Activated gamma-delta T cell treated with Interleukin-2 at 50 U/mL for 16 hours (primary cell): Measurements from ENCODE around the gene C1QTNF9.
"Not testable (repeated sequence)": the region's sequence is repeated elsewhere in the genome, so short reads cannot be mapped to it uniquely, and the experiment has no call there.

ENCODE experiments used
- DNase-seq: peaks from one replicate; pipeline ENCODE4 v3.0.0-alpha.2; 2020

C1QTNF9 gene

DNA sequence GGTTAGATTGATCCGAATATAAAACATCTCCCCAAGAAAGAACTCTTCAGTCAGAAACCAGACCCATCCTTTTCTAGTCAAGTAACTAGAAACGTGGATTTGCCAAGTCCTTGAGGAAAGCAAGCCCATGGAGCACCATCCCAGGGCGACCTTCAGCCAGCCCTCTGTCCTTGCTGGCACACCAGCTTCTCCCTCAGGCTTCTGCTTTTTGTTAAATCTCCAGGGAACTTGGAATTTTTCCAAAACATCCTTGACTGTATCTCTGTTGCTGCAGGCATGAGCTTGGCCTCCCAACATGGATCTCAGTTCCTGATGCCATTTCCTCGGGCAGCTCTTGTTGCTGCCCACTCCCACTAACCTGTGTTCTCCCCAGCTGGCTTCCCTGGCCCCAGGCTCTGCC lies 27.1 kb upstream of the C1QTNF9 start:
- no peak for DNase-seq

DNA sequence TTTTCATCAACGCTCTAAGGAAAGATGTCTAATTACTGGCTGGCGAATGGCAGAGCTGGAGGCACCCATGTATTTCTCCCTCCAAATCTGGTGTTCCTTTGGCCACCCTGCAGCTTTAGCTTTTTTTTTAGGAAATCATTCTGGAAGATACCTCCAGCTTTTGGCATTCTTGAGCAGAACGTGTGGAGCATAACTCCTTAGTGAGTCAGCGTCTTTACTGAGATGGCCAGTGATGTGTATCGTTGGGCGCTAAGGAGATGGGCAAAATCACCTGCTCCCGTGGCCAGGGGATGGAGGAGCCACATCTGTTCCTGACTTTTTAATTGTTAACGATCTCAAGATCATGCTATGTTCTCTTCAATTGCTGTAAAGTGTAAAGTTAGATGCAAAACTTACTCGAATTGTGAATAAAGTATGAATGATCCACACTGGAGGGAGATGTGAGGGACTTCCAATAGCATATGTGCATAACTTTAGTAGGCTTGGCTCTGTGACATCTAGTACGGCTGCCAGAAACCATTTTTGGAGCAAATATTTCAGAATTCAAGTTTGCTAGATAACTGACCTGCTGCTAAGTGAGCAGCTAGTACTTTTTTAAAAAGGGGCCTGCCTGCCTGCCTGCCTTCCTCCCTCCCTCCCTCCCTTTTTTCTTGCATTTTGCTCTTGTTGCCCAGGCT lies 24.4 kb upstream of the C1QTNF9 start:
- no peak for DNase-seq

DNA sequence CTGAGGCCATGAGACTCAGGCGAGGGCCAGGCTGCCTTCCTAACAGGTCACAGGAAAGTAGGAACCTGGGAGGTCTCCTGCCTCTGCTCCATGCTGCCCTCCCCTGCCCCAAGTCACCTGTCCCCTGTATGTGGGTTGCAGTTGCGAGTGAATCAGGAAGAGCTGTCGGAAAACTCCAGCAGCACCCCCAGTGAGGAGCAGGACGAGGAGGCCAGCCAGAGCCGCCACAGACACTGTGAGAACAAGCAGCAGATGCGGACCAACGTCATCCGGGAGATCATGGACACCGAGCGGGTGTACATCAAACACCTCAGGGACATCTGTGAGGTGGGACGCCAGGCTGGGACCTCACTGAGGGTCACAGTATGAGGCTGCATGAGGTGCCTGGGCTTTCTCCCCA lies 22.8 kb upstream of the C1QTNF9 start:
- DNase-seq, result no peak

DNA sequence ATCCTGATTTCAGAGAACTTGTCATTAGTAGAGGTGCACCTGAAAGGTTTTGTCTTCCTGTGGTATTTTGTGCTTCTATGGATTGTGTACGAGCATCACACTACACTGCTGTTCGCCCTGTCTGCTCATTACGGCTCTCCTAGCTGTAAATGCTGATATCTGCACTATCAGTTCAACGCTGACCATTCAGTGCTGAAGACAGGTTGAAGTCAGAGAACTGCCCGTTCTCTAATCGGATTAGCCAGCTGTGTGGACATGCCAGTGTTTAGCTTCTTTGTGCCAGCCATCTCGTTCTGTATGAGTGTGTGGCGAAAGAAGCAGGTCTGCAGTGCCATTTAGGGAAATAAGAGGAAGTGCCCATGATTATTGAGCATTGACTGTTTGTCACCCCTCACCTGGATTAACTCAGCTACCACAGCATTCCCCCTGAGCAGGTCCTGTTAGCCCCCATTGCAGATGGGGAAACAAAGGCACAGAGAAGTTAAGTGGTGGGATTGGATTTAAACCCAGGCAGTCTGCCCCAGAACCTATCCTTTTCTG lies 21.6 kb upstream of the C1QTNF9 start:
- no peak for DNase-seq

DNA sequence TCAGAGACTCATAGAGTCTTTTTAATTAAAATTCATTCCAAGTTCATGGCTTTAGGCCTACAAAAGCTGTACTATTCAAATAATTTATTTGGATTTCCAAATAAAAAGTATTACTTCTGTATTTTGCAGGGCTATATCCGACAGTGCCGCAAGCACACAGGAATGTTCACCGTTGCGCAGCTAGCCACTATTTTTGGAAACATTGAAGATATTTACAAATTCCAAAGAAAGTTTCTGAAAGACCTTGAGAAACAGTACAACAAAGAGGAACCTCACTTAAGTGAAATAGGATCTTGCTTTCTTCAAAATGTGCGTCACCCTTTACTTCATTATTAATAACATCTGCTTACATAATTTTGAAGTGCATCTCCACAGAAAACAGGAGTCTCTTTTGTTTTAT lies 20.5 kb upstream of the C1QTNF9 start:
- DNase-seq, result no peak

DNA sequence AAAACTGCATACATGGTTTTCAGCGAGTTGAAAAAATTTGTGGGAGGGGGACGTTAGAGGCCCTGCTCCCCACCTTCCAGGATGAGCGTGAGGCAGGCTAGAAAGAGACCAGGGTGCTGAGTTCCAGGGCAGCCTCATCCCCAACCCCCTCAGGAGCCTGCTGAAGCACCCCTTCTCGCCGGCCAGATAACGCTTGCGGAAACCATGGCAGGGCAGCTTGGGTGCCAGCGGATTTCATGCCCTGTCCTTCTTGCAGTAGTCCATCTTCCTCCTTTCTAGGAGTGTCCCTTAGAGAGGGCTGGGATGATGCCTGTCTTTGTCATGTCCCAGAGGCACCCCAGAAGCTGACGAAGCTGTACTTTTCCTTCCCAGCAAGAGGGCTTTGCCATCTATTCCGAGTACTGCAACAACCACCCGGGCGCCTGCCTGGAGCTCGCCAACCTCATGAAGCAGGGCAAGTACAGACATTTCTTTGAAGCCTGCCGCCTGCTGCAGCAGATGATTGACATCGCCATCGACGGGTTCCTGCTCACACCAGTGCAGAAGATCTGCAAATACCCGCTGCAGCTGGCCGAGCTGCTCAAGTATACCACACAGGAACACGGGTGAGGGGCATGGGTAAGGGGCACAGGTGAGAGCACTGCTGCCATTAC lies 19.0 kb upstream of the C1QTNF9 start:
- DNase-seq, result no peak

DNA sequence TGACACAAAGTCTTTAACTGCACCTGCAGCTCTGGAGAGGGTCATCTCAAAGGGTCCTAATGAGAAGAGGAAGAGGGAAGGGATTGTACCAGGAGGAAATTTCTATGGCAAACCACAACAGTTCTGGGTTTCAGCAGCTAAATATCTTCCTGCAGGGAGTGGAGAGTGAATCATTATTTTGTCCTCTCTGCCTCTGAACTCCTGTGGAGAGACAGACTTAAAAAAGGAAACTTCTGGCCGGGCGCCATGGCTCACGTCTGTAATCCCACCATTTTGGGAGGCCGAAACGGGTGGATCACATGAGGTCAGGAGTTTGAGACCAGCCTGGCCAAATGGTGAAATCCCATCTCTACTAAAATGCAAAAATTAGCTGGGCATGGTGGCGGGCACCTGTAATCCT lies 16.9 kb upstream of the C1QTNF9 start:
- DNase-seq, result no peak

DNA sequence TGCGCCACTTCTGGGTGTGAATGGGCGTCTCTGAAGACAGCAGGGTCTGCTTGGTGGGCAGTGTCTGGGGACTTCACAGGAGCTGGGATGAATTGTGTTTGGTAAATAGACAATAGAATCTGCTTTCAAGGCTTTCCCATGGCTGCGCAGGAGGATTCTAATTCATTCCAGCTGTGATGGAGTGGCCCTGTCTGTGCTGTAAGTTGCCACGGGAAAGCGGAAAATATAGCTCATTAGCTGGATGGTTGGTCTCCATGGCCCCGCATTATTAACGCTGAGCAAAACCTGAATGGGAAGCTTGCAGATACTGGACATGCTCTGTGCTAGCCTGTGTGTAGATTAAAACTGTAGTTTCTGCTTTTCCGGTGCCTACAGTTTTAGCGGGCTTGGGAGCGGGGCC lies 15.6 kb upstream of the C1QTNF9 start:
- DNase-seq, result no peak

DNA sequence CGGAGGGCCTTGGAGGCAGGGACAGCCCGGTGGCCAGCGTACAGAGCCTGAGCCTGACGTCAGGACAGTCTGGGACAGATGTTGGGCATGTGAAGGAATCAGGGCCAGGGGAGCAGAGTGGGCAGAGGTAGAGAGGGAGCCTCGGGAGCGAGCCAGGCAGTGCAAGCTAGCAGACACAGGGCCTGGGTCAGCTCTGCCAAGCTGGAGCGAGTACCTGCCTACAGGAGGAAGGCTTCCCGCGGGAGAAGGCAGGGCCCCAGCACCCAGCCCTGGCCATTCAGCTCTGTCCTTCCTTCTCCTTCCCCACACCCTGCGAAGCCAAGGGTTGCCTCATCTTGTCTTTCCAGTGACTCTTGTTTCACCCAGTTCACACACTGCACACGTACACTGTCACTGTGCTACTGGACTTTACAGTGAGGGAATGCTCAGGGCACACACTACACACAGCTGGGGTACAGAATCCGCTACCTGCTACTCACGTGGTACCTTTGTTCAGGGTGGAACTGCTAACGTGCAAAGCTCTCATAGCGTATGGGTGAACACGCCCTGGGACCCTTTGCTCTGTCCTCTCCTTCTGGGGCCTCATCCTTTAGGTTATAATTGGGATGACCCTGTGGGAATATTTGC lies 9.8 kb upstream of the C1QTNF9 start:
- DNase-seq, result no peak

DNA sequence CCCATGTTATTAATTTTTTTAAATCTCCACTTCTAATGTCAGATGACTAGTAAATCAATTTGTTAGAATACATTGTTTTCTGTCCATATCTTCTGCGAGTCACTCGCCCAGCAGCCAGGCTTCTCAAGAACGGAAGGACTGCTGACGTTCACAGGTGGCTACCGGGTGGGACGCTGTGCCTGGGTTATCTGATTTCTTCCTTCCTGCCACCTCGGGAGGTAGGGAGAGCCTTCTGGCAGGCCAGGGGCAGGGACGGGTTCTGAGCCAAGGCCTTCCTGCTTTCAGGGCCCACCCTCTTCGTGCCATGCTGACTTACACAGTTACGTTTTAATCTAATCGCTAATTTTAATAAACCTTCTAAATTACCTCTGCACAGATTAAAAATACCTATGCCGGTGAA lies 7.9 kb upstream of the C1QTNF9 start:
- no peak for DNase-seq

DNA sequence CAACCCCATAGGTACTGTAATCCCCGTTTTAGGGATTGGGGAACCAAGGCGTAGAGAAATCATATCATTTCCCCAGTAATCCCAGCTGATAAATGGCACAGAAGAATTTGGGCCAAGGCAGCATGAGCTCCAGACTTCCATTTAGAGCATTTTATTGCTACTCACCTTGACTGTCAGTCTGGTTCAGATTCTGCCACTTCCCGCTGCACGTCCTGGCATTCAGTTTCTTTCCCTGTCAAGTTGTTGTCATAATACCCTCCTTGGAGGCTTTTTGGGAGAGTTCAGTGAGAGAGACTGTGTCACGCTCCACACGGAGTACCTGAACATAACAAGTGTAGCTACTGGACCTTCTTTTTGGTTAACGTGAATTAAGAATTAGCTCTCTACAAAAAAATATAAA lies 7.5 kb upstream of the C1QTNF9 start:
- no peak for DNase-seq

DNA sequence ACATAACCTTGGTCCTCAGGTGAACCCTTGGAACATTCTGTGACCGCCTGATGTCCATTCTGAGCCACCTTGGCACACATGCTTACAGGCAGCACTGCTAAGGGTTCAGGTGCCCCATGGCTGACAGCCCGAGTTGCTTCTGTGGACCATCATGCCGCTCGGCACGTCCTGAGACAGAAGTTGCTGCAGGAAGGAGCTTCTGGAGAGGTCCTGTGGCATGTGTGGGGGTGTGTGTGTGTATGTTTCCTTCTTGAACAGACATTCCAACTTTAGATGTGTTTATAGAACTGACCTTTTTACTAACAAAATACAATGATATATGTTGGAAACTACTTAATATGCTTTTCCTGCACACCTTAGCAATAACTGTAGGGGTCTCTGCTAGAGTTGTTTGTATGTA lies 4.8 kb upstream of the C1QTNF9 start:
- no peak for DNase-seq

DNA sequence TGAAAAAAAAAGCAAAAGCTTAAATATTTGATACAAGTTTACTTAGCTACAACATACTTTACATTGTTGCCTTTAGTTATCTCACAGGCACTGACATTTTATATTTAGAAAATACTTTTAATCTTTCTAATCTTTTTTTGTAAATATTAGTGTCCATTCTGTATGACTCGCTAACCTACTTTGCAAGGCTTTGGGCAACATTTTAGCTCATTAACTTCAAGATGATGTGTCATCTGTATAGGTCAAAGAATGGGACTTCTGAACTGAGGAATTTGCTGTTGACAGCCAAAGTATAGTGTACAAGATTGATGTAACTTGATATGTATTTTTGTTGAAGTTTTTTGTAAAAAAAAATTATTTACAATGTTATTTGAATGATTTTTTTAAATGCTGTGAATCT lies 2.7 kb upstream of the C1QTNF9 start:
- no peak for DNase-seq

DNA sequence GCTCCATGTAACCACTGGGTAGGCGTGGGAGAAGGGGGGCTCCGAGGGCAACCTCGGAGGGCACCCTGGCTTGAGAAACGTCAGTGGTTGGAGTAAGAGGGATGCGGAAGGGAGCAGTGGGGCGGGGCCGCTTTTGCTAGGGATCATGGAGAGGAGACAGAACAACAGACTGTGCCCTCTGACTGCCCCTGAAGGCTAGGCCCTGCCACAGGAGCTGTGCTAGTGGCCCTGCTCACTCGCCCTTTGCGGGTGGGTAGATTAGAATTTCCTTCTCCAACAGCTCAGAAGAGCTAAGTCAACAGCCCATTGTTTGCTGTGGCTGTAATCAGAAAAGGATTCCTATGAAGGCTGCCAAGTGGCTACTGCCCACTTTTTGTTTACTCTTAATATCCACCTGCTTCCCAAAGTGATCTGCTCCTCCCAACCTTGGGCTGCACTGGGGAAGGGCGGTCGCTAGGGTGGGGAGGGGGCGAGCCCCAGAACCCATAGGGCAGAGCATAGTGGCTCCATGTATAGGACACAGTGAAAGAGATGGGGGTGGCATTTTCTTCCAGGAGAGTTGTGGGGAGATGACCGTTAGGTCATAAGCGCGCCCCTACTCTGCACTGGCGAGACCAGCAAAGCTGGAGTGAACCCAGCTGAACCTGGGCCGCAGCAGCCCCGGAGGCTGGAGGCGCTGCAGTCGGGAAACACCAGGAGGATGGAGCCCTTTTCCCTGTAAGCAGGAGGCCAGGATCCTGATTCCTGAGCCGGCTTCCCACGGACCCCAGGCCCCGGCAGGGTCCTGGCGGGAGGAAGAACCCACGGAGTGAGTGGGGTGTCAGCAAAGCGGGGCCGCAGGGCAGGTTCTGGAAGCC lies 1.9 kb upstream of the C1QTNF9 start:
- DNase-seq, result no peak

DNA sequence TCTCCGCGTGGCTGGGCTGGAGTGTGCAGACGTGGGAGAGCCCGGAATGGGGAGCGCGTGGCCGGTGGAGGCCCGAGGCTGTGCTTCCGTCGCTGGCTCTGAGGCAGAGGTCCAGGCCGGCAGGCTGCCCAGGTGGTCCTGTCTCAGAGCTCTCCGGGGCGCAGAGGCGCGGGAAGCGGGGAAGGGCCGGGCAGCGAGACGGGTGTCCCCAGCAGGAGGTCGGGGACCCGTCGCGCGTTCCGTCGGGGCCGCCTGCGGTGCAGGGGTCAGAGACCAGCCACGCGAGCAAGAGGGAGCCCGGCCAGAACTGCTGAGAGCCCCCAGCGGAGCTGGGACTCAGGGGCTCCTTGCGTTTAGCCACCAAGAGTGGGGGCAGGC lies 1.3 kb upstream of the C1QTNF9 start:
- DNase-seq, result no peak

DNA sequence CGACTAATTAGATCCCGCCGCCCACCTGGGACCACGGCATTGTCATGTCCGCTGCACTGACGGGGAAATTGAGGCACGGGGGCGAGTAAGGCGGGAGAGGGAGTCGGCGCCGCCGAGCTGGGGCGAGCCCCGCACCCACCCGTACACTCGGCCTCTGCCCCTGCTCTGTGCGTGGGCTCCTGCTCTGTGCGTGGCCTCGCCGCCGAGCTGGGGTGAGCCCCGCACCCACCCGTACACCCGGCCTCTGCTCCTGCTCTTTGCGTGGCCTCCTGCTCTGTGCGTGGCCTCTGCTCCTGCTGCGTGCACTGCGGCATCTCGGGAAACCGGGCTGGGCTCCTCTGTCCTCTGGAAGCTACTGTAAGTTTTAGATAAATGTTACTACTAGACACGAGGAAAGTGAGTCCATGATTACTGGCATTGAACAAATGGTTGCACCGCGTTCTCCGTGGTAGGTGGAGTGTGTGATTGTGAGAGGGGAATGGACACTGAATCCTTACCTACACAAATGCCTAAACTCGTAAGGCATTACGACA lies 826 bp upstream of the C1QTNF9 start:
- no peak for DNase-seq

DNA sequence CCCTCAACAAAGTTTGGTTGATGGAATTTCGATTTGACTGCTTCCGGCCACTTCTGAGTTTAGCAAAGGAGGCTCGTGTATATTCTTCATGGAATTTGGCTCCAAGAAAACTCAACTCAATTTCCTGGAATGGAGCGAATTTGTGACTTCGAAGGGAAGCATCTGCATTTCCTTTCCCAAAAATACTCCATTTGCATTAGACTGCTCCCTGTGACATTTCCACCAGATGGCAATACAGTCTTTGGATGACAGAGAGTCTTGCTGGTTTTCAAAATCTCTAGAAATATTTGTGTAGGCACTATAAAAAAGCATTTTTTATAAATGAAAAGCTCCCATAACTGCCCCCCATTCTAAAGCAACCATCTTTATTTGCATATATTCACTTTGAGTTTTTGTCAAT lies 4.1 kb downstream of the C1QTNF9 start:
- no peak for DNase-seq

DNA sequence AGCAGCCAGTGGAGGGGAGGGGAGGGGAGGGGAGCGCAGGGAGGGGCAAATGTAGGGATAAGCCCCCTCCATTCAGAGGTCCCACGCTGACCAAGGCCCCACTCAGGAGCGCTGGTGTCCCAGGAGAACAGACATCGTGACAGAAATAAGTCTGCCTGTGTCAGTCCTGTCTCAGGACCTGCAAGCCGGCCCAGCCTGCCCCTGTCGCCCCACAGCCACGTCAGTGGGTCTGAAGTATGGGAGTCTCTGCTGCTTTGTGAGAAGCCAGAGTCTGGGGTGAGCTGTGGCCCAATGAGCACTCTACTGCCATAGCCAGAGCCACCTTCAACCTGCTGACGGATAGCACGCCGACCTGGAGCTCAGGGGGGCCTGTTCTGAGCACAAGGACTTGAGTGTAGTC lies 8.5 kb downstream of the C1QTNF9 start:
- not testable (repeated sequence) for DNase-seq

DNA sequence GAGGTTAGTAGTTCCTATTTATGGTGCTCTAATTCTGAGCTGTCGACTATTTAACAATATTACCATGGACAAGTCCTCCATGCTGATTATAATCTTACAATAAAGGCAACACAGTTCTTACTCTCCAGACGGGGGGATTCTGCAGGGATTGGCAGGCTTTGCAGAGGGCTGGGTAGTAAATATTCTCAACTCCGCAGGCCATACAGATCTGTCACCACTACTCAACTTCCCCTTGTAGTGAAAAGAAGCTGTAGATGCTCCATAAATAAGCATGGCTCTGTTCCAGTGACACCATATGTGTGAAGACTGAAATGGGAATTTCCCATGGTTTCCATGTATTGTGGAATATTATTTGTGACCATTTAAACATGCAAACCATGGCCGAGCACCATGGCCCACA lies 9.5 kb downstream of the C1QTNF9 start:
- not testable (repeated sequence) for DNase-seq

DNA sequence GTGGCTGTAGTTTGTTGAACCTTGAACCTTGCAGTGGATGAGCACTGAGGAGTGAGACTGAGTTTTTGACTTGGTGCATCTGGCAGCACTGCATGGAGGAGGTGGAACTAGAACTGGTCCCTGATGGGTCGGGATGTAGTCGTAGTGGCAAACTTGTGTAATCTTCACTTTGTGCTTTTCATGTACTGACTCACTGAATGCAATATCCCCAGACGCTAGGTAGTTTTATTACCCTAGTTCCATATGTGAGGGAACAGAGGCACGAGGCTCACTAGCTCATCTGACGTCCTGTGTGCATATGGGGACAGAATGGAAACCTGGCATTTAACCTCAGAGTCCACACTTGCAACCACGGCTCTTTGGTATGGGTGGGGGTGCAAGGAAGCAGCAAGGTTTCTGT lies 10.3 kb downstream of the C1QTNF9 start:
- DNase-seq, result not testable (repeated sequence)

DNA sequence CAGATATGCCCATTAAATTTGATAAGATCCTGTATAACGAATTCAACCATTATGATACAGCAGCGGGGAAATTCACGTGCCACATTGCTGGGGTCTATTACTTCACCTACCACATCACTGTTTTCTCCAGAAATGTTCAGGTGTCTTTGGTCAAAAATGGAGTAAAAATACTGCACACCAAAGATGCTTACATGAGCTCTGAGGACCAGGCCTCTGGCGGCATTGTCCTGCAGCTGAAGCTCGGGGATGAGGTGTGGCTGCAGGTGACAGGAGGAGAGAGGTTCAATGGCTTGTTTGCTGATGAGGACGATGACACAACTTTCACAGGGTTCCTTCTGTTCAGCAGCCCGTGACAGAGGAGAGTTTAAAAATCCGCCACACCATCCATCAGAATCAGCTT lies 12.0 kb downstream of the C1QTNF9 start:
- DNase-seq, result not testable (repeated sequence)

DNA sequence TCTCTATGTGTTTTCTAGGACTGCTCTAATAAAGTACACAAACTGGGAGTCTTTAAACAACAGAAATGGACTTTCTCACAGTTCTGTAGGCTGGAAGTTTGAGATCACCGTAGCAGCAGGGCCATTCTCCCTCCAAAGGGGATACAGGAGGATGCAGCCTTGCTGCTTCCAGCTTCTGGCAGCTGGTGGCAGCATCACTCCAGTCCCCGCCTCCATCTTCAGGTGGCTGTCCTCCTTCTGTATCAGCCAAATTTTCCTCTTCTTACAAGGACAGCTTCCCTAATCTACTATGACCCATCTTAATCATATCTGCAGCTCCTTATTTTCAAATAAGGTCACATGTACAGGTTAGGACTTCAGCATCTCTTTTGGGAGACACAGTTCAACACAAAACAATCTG lies 13.1 kb downstream of the C1QTNF9 start:
- DNase-seq, result not testable (repeated sequence)
